HG03103 (cell line): Measurements from ENCODE around the gene PRG2.

Source experiments
- ATAC-seq: cut with Tn5 transposase; IDR thresholded peaks from one replicate; pipeline ENCODE4 v1.9.1; 2021; ENCODE audit warnings: low read depth; ENCODE audit not compliant: unreplicated experiment

PRG2 gene

DNA sequence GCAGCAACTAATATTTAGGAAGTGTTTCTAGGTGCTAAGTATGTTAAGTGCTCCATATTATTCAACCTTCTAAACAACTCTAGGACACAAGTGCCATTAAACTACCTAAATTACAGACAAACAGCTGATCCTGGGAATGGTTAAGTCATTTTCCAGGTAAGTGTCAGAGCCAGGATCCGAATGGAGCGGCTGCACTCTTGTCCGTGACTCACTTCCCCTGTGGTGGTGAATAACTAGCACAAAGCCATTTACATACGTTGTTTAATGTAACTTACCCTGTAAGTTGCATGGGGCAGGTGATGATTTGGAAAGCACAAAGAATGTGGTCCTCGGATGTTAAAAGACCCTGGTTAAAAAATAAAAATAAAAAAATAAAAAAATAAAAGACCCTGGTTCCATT is 8.8 kb upstream of the PRG2 start:
- ATAC-seq: no peak

DNA sequence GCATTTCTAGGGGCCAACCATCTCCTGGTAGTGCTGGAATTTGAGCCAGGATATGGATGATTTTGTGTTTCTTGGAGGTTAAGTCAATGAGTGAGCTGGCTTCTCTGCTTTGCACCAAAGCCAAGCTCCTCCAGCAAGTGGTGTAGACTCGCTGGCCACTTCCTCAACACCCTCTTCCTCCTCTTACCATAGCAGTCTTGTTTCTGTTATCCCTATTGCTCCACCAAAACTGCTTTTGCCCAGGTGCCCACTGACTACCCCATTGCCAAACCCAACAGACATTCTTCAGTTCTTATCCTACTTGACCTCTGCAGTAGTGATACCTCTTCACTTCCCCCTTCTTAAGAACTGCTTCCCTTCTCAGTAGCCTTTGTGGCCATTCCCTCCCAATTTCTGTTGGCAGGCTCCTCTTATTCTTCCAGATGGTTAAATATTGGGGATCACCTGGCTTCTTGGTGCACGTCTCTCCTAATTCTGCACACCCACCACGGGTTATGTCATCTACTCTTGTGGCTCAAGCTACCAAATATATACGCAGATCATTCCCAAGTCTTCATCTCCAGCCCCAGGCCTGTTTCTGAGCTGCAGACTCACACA is 7.0 kb upstream of the PRG2 start:
- ATAC-seq: no peak

DNA sequence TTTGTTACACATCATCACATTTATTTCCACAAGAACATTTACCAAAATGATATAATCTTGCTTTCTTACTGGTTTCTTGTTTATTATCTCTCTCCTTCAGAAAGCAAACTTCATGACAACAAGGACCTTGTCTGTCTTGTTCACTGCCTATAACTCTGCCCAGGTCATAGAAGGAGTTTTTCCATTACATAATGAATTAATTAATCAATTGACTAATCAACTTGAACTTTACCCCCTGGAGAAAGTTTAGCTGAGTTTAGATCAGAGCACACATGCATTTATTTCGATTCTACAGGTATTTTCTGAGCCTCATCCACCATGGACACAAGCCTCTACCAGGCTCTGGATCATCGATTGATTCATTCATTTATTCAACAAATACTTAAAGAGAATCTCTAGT is 6.3 kb upstream of the PRG2 start:
- no peak for ATAC-seq

DNA sequence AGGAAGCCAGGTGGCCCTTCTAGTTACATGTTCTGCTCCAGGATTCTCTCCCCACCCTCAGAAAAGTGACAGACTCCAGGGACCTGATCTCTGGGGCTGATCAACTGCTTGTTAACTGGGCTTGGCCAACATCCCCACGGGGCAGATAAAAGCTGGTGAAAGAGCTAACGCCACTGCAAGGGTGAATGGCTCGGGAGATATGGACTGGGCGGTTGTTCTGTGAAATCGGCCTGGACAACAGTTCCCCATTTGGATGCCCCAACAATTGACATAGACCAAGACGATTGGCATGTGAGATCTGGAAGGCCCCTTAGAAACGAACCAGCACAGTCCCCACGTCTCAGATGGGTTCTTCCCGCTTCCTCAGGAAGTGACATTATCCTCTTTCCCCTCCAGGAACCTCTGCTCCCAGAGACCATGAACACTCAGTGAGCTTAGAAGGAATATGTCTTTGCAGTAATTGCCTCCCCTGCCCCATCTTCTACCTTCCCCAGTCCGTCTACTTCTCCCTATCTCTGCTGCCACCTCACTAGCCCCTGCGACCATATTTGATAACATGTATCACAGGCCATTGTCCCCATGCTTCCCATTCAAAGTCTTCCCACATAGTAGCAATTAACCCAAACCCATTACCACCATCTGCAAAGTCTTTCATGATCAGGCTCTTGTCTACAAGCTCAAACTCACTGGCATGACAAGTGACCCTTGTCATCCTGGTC is 5.6 kb upstream of the PRG2 start:
- no peak for ATAC-seq

DNA sequence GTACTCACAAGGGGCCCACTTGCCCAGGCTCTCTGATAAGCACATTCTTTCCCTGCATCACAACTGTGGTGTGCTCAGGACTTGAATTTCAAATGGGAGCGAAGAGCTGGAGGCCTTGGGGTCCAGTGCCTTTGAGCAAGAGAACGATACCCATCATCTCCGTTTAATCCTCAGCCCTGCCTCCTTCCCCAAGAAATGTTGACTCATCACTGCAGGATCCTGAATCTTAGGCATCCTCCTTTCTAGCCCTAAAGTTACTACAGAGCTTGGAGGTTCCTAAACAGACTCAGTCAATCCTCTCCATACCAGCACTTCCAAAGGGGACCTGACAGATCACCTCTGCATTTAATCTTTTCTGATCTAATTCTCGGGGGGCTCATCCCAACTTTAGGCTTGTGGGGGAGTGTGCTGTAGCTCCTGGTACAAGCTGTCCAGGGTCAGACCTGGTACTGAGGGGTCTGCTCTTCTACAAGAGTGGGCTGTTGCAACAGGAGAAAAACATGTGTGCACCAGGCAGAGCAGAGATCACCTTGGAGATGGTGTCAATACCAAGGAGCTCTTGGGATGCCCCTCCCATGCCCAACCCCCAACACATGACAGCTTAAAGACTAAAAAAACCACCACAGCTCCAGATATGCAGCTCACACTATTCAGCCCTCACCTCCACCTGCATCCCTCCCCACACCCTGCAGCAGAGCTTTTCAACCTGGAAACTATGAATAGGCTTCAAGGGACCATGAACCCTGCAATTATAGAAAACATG is 3.9 kb upstream of the PRG2 start:
- ATAC-seq: no peak

DNA sequence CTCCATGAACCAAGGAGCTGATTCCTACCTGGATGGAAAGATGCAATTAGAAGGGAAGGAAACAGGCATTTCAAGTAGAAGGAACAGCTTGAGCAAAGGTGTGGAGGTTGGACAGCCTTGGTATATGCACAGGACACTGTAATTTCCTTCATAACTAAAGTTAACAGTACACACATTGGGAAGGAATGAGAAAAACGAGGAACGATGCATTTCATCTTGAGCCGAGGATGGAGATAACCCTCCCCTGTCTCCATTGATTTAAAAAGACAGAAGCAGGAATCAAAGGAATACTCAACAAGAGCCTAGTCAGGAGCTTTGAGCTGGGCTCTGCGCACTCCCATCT is 2.3 kb upstream of the PRG2 start:
- ATAC-seq: no peak

DNA sequence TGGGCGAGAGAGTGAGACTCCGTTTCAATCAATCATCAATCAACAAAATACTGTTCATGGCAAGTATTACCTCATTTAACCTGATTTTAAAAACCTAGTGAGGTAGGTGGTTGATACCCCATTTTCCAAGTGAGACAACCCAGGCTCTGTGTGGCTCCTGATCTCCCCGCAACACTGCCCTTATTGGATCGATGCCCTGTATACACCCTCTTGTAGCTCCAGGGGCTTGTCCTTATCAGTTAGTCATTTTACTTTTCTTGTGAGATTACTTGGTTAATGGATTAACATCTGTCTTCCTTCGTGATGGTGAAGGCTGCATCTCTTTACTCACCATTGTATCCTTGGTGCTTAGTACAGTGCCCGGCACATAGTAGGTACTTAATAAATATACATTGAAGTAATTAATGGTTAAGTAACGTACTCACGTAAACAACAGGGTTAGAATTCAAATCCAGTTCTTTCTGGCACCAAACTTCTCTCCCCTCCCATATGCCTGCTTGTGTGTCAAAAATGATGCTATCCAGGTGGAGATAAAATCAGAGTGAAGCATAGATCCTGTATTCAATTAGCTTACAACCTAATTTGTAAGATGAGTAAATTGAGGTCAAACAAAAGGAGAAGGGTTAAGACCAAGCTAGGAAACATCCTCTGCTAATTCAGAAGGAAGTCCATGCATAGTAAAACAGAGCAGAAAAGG is 1.8 kb upstream of the PRG2 start:
- ATAC-seq: no peak

DNA sequence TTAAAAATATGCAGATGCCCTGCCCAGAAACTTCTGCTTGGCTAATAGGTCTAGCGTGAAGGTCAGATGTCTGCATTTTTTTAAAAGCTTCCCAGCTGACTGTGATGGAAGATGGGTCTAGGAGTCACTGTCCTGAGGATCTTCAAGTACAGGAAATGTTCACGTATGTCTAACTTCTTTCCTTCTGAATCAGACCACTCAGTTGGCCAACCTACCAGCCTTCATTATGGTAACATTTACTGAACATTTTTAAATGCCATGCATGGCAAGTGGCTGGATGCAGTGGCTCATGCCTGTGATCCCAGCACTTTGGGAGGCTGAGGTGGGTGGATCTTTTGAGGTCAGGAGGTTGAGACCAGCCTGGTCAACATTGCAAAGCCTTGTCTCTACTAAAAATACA is 1.1 kb upstream of the PRG2 start:
- ATAC-seq: no peak

DNA sequence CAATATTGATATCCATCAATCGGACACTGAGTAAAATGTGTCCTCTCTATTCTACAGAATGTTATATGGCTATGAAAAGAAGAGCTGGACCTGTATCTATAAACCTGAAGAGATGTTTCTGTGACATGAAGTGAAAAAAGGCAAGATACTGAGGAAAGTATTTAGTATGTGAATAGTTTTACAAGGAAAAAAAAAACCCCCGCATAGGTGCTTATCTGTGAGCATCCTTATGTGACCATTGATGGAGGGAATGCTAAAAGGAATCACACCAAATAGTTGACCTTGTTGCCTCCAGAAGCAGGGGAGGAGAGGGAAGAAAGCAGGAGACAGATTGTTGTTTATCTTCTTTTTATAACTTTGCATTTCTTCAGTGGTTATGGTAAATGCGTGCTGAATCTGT is 661 bp upstream of the PRG2 start:
- ATAC-seq: no peak

DNA sequence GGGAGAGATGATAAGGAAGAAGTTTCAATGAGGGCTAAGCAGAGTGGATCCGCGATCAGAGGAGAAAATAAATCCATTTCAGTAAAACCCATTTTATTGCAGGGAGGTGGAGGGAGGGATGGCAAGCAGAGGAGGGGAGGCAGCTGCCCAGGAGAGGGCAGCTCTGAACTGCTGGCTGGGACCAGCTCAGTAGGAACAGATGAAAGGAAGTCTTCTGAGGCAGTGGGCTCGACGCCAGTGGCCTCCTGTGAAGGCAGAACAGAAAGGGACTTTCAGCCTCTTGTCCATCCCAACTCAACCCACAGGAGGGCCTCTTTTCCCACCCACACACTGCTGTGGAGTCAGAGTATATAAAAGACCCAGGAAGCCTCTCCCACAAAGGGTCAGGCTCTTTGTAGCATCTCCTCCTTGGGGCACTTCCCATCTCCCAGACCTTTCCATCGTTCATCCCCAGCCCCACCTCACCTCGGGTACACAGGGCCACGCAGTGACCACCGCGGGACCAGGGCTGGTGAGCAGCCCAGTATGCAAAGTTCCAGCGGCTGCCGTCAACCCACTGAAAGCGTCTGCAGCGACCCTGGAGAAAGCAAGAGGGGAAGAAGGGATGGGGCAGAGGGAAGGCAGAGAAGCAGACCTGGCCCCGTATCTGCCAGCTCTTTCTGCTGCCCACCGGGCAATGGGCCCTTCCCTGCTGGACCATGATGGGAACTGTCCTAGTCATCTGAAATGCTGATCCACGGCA is 3.0 kb downstream of the PRG2 start:
- no peak for ATAC-seq

DNA sequence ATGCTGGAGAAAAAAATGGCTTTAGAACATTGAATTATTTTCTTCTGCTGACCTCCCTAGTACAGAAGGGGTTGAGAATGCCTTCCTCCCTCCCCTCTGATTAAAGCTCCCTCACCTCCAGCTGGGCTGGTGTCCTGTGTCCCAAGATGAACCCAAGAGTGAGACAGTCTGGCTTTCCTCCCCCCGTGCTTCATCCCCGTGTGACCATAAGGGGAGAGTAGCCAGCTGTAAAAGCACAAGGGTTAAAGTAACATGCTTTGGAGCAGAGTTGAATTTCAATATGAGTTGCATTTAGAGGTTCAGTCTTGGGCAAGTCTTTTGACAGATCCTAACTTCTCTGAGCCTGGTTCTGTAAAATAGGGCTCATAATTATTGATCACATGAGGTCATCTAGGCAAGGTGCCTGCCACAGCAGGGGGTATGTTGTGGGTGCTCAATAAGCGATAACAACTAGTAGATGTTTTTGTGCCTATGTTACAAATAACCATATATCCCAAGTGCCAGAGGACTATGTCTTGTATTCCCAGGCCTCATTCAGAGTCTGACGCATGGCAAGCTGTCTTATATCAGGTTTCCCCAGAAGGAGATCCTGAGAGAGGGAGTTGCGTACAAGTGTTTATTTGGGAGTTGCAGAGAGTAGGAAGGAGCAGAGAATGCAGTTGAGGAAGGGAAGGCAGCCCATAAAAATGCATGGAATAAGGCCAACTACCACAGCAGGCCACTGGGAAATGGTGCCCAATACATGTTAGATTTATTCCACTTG is 4.1 kb downstream of the PRG2 start:
- ATAC-seq: no peak

DNA sequence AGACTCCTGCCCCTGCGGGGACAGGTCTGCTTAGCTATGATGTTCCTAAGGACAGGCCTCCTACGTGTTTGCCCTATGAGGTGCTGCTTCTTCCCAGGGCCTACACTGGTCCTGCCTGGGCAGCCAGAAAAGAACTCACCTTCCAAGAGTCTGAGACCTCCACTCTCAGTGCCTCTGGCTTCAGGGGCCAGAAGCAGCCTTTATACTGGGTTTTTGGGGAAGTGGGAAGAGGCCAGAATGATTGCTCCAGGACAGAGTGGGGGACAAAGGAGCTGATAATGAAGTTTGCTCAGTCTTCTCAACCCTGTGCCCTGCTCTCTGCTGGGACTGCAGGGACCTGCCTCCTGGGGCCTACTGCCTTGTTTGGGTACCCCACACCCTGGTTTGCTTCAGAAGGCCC is 9.5 kb downstream of the PRG2 start, which contains the start of gene PRG3:
TSS of gene PRG3 (minus strand) at position 176 of the 400 bp plus-strand sequence. CDS start 442 bp downstream, outside the sequence.
- no peak for ATAC-seq

DNA sequence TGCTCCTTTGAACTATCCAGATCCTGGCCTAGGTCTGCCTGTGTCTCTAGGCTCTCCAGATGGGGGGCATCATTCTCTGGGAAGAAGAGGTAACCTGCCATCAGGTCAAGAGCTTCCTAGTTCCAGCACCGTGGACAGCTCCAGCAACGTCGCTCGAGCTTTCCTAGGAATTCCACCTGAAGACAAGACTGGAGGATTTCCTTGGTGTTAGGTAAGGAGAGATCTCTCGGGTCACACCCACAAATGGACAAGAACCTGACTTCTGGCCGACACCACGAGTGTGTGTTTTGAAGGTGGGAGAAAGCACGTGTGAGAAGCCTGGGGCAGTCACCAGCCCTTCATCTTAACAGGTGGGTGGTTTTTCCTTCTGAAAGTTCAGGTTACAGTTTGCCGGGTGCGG is 10.7 kb downstream of the PRG2 start:
- no peak for ATAC-seq

DNA sequence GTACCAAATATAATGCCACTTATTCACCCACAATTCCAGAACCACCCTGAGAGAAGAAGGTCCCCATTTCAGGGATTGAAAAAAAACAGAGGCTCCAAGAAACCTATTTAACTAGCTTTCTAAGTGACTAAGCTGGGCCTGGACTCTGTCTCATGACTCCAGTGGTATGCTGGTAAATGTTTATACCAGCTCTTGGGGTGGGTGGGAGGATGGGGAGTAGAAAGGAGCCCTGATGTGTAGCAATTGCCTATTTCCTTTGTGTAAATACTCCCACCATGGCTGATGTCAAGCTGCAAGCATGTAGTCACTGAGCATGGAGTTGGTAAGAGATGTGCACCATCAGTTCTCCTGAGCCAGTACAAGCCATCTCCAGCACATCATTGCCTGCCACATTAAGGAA is 12.3 kb downstream of the PRG2 start:
- ATAC-seq: no peak

DNA sequence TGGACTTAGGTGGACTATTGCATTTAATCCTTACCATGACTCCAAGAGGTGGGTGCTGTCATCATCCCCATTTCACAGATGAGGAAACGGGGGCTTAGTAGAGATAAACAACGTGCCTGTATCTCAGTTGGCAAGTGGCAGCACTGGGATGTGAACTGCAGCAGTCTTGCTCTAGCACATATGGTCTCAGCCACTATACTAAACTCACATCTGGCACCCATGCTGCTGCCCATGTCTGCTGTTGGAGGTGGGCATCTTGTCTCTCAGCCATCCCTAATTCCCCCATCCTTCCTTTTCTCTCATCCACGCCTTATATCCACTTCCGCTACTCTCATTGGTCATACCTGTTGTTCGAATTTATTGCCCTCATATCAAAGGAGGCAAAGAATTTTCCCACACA is 13.3 kb downstream of the PRG2 start:
- ATAC-seq: no peak

DNA sequence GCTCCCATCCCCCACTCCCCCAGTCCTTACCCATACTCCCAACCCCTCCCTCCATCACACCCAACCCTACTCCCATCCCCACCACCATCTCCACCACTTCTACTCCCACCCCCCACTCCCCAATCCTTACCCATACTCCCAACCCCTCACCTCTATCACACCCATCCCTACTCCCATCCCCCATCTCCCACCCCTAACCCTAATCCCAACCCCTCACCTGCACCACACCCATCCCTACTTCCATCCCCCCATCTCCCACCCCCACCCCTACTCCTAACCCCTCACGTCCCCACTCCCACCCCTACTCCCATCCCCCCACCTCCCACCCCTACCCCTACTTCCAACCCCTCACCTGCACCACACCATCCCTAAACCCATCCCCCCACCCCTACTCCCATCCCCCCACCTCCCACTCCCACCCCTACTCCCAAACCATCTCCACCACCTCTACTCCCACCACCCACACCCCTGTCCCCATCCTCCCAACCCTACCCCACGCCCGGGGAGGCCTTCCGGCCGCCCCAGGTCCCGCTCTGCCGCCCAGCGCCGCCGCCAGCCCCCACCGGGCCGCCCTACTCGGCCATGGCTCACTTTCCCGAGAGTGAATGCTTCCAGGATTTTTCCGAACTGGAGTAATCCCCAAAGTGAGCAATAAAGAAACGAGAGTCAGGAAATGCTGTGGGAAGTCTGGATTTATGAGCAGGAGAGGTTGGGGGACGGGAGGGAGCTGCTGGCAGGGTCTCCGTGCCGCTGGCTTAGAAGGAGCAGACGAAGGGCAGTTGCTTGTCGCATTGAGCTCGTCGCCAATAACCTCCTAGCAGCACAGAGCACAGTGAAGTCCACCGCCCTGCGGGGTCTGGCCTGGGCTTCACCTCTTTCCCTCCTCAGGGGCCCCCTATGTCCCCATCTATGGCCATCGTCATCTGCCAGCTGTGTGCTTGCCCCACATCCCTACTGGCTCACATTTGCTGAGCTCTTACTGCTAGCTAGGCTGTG is 14.1 kb downstream of the PRG2 start:
- ATAC-seq: no peak

DNA sequence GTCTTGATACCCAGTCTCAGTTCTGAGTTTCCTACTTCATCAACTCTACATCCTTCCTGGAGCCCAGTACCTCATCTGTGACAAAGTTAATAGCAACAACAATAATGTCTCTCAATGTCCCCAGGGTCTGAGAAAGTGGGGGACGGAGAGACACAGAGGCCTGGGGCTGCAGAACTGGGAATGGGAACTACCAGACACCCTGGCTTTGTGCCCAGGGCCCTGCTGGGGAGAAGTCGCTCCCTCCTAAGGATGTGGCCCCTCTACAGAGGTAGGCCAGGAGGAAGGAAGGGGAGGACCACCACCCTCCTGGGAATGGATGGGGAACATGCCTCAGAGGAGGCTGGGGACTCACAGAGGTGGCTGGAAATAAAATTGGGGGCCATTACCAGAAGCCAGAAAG is 15.0 kb downstream of the PRG2 start:
- ATAC-seq: no peak

DNA sequence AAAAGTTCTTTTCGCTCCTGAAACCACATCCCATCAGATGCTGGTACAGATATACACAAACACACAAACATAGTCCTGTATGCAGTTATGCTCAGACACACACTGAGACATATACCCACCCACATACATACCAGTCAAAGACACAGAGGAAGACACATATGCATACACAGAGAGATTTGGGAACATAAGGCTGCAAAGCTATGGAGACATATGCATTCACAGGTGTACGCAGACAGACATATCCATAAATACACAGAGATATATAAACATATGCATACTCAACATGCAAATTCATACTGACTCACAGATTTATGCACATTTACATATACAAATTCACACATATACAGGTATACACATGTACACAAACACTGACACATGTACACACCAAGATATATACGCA is 15.5 kb downstream of the PRG2 start:
- no peak for ATAC-seq

DNA sequence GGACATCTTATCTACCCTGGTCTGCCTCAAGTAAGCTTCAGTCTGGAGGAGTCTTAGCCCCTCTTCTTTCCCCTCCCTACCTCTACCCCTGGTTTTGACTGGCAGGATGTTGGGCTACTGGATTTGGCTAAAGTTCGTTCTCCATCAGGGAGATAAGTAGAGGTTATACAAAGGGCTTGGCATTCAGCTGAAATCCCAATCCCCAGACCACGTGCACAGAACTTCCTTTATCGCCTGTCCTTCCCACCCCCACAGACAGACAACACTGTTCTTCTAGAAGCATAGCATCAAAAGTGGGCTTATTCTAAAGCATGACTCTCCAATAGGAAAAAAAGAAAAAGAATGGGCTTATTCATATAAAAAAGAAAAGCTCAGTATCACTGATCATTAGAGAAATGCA is 17.3 kb downstream of the PRG2 start:
- no peak for ATAC-seq
